ENCODE measurements around the gene CBLN2. TPM values are rescaled to one million over a fixed set of nuclear protein-coding genes. Genes with fewer than 3 reads are reported as not detected.

The CBLN2 gene
- not detected in 2 replicates for total RNA-seq

GRCh38 chr18:72544092-72544886, at the start of gene CBLN2:
Gene CBLN2 (minus strand): TSS chr18:72544342. CDS start chr18:72542160, 2,182 bp downstream.

